Measurements from ENCODE around the gene INSL4.

GRCh38 chr9:5263351-5264218 is 32.4 kb downstream of the INSL4 start:
- TF ChIP-seq CTCF (IDR thresholded peaks at IDR 0.05; ENCODE audit: low read depth, low read length) (peak; percentile 4), POLR2A (IDR thresholded peaks at IDR 0.05; ENCODE audit: extremely low read depth, insufficient read length) (no peak)
